B cell (primary cell): ENCODE measurements around the gene SURF2. TPM values are rescaled to one million over a fixed set of nuclear protein-coding genes. Genes with fewer than 3 reads are reported as not detected.

Source experiments
- ATAC-seq: fragments of 200-7000 bp; cut with Tn5 transposase; one replicate; pipeline ENCODE4 v1.10.0; 2021; ENCODE audit warnings: low read depth, mild to moderate bottlenecking, moderate number of reproducible peaks, moderate library complexity
- CTCF ChIA-PET: fragments of 350-600 bp; sonication (Branson Sonifier 250); formaldehyde crosslinking; loops from one replicate; lab custom pipeline; 2021; ENCODE audit warnings: antibody characterized with exemption, inconsistent platforms; lab: Charles Lee
- POLR2A ChIA-PET: fragments of 350-600 bp; sonication (Branson Sonifier 250); formaldehyde crosslinking; loops from one replicate; lab custom pipeline; 2021; ENCODE audit warnings: antibody characterized with exemption; lab: Charles Lee
- DNase-seq: peaks from one replicate; pipeline ENCODE4 v3.0.0; 2013
- H2AFZ ChIP-seq: 2 replicates; pipeline ENCODE4 v1.6.1; 2012; ENCODE audit warnings: mild to moderate bottlenecking, low read depth, low read length; ENCODE audit not compliant: insufficient read depth, poor library complexity, severe bottlenecking
- H3K27ac ChIP-seq, 2 donors: 1 replicate in 1 of 2; 2 replicates in 1 of 2; pipeline ENCODE4 v1.5.1; 2012 to 2013; ENCODE audit warnings: low read length in 2 of 2, mild to moderate bottlenecking in 2 of 2, moderate library complexity in 1 of 2
- H3K27me3 ChIP-seq, 4 experiments: fragments of 200-600 bp in 1 of 4; sonication (generic) in 1 of 4; replicated peaks in 1 of 4; 1 replicate in 2 of 4; 2 replicates in 2 of 4; pipeline versions ENCODE4 v1.6.1 to v1.7.0; 2013 to 2016; ENCODE audit warnings: low read length in 3 of 4, mild to moderate bottlenecking in 2 of 4, mixed read lengths in 1 of 4, moderate library complexity in 1 of 4; ENCODE audit not compliant: insufficient read depth in 4 of 4, control insufficient read depth in 3 of 4; ENCODE audit errors: control extremely low read depth in 1 of 4
- H3K36me3 ChIP-seq, 2 experiments: replicated peaks in 1 of 2; 1 replicate in 1 of 2; 2 replicates in 1 of 2; pipeline versions ENCODE4 v1.6.1 to v1.7.1; 2013; ENCODE audit warnings: low read length in 1 of 2; ENCODE audit not compliant: insufficient read depth in 2 of 2, control insufficient read depth in 1 of 2; ENCODE audit errors: control extremely low read depth in 1 of 2, extremely low read depth in 1 of 2
- H3K4me1 ChIP-seq, 2 donors: fragments of 200-600 bp in 1 of 2; sonication (generic) in 1 of 2; 1 replicate in 1 of 2; 2 replicates in 1 of 2; pipeline versions ENCODE4 v1.5.1 to v1.6.1; 2013 to 2017; ENCODE audit warnings: low read length in 2 of 2; ENCODE audit not compliant: control insufficient read depth in 2 of 2, insufficient read depth in 2 of 2
- H3K4me2 ChIP-seq: replicated peaks from 2 replicates; pipeline ENCODE3; 2012; ENCODE audit warnings: mild to moderate bottlenecking, low read depth, low read length; ENCODE audit not compliant: poor library complexity, severe bottlenecking
- H3K4me3 ChIP-seq, 5 experiments: fragments of 200-600 bp in 1 of 5; sonication (generic) in 1 of 5; 1 replicate in 3 of 5; 2 replicates in 2 of 5; pipeline versions ENCODE4 v1.5.1 to v1.7.0; 2011 to 2016; ENCODE audit warnings: low read length in 4 of 5, mild to moderate bottlenecking in 4 of 5, low read depth in 2 of 5, control low read depth in 1 of 5, moderate library complexity in 1 of 5; ENCODE audit not compliant: insufficient read depth in 1 of 5; ENCODE audit errors: control extremely low read depth in 1 of 5, extremely low read depth in 1 of 5
- H3K79me2 ChIP-seq: fragments of 200-600 bp; sonication (generic); one replicate; pipeline ENCODE4 v1.6.0; 2016; ENCODE audit warnings: low read length; ENCODE audit not compliant: control insufficient read depth, insufficient read depth
- H3K9ac ChIP-seq: fragments of 200-600 bp; sonication (generic); 2 replicates; pipeline ENCODE4 v1.6.1; 2017; ENCODE audit warnings: mild to moderate bottlenecking, low read length, moderate library complexity
- H3K9me3 ChIP-seq, 3 donors: one replicate each; pipeline versions ENCODE4 v1.6.1 to v1.7.1; 2013; ENCODE audit warnings: low read length in 2 of 3; ENCODE audit not compliant: control insufficient read depth in 2 of 3, insufficient read depth in 1 of 3; ENCODE audit errors: control extremely low read depth in 1 of 3
- H4K20me1 ChIP-seq: 2 replicates; pipeline ENCODE4 v1.6.0; 2012; ENCODE audit warnings: mild to moderate bottlenecking, low read length; ENCODE audit not compliant: insufficient read depth, control insufficient read depth, poor library complexity, severe bottlenecking
- H3K27ac Mint-ChIP-seq: one replicate; pipeline ENCODE4 v1.8.0; 2021; ENCODE audit warnings: mixed read lengths
- H3K27me3 Mint-ChIP-seq: one replicate; pipeline ENCODE4 v1.8.0; 2021; ENCODE audit warnings: mixed read lengths
- H3K4me1 Mint-ChIP-seq: one replicate; pipeline ENCODE4 v1.8.0; 2021; ENCODE audit warnings: mixed read lengths
- H3K4me3 Mint-ChIP-seq: one replicate; pipeline ENCODE4 v1.8.0; 2021; ENCODE audit warnings: mixed read lengths
- H3K9me3 Mint-ChIP-seq: one replicate; pipeline ENCODE4 v1.8.0; 2022; ENCODE audit warnings: mixed read lengths; ENCODE audit not compliant: insufficient read depth
- EZH2 ChIP-seq: IDR thresholded peaks from 2 replicates; pipeline ENCODE4 v1.6.1; 2012; ENCODE audit warnings: borderline replicate concordance, low read depth, mild to moderate bottlenecking, moderate library complexity, low read length; ENCODE audit not compliant: insufficient read depth, poor library complexity, severe bottlenecking
- WGBS: methylation state at CpG from one replicate; pipeline ENCODE4 v1.1.5; 2013; ENCODE audit warnings: missing lambda C conversion rate; ENCODE audit not compliant: insufficient coverage; 5-methylcytosine and 5-hydroxymethylcytosine counted together
- intact Hi-C: fragments of 100-400 bp; cut with micrococcal nuclease; formaldehyde crosslinking; loops from one replicate; pipeline ENCODE4 v1.10.0; 2022
- polyA plus RNA-seq: library from polyadenylated mRNA; depleted of rRNA; stranded (reverse); fragments of >200 nt; gene quantifications from 2 replicates; pipeline ENCODE4 v1.2.3, GENCODE V29; 2012
- total RNA-seq, 2 donors: library from RNA; stranded (reverse); fragments of 120-200 nt in 1 of 2; gene quantifications; 1 replicate in 1 of 2; 2 replicates in 1 of 2; pipeline versions ENCODE4 v1.2.3 to v1.2.4, GENCODE V29; 2013 to 2022
- TF ChIP-seq, protein P1 (sequence below): fragments of 200-600 bp; IDR thresholded peaks from one replicate; pipeline ENCODE4 v1.8.0; 2022; ENCODE audit warnings: antibody characterized with exemption, mild to moderate bottlenecking

SURF2 gene
- total and polyA plus RNA-seq, 2 donors (not counting 1 experiment from before 2014, with no cell fraction given), result 17.1 to 17.3 TPM

DNA sequence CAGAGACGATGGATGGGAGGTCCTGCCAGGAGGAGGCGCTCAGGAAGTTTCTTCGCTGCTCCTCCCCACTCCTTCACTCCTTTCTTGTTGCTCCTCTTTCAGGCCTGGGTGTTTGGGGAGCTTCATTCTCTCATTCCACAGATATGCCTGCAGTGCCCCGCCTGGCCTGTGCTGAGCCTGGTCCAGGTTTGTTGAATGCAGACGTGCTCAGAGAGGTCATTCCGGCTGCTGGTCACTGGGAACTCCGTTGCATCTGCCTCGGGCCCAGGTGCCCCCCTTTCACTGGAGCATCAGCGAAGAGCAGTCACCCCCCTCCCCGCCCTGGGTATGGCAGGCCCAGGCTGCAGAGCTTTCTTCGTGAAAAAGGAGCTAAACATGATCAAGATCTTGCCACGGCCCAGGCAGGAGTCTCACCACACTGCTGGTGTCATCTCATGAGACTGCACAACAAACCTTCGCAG lies 35.9 kb upstream of the SURF2 start:
- WGBS, result 88% methylated on average over 10 of the region's 13 CpGs
- Histone ChIP-seq H3K4me3 (no peak overlapping the region), H3K4me1 (no peaks in the 10 kb centered on the region), H3K36me3 (no peaks in the 10 kb centered on the region), H3K27me3 (no peaks in the 10 kb centered on the region), H2AFZ (no peak overlapping the region), H3K9ac (no peak overlapping the region), H3K4me2 (no peak overlapping the region), H3K9me3 (peaks cover 0 to 8% (median 0%) of the 10 kb centered on the region in 3 donors), H3K27ac (no peak overlapping the region), H4K20me1 (no peaks in the 10 kb centered on the region), H3K79me2 (no peaks in the 10 kb centered on the region)
- Mint-ChIP-seq H3K4me1 (no peaks in the 10 kb centered on the region), H3K27me3 (peaks cover 7% of the 10 kb centered on the region), H3K27ac (no peak overlapping the region), H3K9me3 (no peaks in the 10 kb centered on the region), H3K4me3 (no peak overlapping the region)
- ChIA-PET CTCF (no interaction called here), POLR2A (no interaction called here)
- intact Hi-C loops, result no loop called here
- TF ChIP-seq, protein P1, sequence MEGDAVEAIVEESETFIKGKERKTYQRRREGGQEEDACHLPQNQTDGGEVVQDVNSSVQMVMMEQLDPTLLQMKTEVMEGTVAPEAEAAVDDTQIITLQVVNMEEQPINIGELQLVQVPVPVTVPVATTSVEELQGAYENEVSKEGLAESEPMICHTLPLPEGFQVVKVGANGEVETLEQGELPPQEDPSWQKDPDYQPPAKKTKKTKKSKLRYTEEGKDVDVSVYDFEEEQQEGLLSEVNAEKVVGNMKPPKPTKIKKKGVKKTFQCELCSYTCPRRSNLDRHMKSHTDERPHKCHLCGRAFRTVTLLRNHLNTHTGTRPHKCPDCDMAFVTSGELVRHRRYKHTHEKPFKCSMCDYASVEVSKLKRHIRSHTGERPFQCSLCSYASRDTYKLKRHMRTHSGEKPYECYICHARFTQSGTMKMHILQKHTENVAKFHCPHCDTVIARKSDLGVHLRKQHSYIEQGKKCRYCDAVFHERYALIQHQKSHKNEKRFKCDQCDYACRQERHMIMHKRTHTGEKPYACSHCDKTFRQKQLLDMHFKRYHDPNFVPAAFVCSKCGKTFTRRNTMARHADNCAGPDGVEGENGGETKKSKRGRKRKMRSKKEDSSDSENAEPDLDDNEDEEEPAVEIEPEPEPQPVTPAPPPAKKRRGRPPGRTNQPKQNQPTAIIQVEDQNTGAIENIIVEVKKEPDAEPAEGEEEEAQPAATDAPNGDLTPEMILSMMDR, result no peak
- TF ChIP-seq EZH2, result no peak
- no peak for ATAC-seq
- no peak for DNase-seq

DNA sequence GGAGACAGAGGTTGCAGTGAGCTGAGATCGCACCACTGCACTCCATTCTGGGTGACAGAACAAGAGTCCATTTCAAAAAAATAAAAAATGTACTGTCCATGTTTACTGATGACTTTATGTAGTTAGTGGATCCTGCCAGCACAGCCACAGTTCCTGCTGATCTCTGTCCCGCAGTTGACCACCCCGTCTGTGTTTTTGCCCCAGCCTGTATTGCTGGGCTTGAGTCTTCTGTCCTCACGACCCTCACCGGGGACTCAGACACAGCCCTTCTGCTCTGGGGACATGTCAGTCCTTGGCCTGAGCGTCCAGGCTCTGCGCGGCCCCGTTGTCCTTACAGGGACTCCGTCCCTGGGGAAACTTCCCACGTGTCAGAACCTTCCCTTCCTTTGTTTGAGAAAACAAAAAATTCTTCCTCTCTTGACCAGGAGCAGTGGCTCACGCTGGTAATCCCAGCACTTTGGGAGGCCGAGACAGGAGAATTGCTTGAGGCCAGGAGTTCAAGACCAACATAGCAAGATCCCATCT lies 34.9 kb upstream of the SURF2 start:
- Histone ChIP-seq H3K79me2 (no peaks in the 10 kb centered on the region), H3K4me1 (no peaks in the 10 kb centered on the region), H3K36me3 (no peaks in the 10 kb centered on the region), H3K4me3 (no peak overlapping the region), H3K9ac (no peak overlapping the region), H3K27me3 (no peaks in the 10 kb centered on the region), H4K20me1 (no peaks in the 10 kb centered on the region), H2AFZ (no peak overlapping the region), H3K4me2 (no peak overlapping the region), H3K27ac (no peak overlapping the region), H3K9me3 (peaks cover 0 to 8% (median 0%) of the 10 kb centered on the region in 3 donors)
- no peaks in the 10 kb centered on the region for H3K4me1 Mint-ChIP-seq
- POLR2A ChIA-PET, result no interaction called here
- intact Hi-C loops, result no loop called here
- no peaks in the 10 kb centered on the region for H3K9me3 Mint-ChIP-seq
- DNase-seq (no peak), ATAC-seq (no peak)
- peaks cover 4% of the 10 kb centered on the region for H3K27me3 Mint-ChIP-seq
- 86% methylated on average over 5 of the region's 13 CpGs for WGBS
- H3K4me3 Mint-ChIP-seq, result no peak overlapping the region
- no peak for TF ChIP-seq EZH2
- TF ChIP-seq, protein P1, result no peak
- no peak overlapping the region for H3K27ac Mint-ChIP-seq
- CTCF ChIA-PET, result no interaction called here
